K562 treated with DMSO at 1 percent for 48 hours (cell line): ENCODE measurements around the gene COPS8. TPM values are rescaled to one million over a fixed set of nuclear protein-coding genes. Genes with fewer than 3 reads are reported as not detected.

Experiments used
- total RNA-seq: library from RNA; unstranded; fragments of 300-600 nt; gene quantifications from 2 replicates; pipeline ENCODE4 v1.2.3, GENCODE V29; 2022; ENCODE audit warnings: low replicate concordance; ENCODE audit errors: extremely low read depth

COPS8 gene
- total RNA-seq: not detected in 2 replicates

DNA sequence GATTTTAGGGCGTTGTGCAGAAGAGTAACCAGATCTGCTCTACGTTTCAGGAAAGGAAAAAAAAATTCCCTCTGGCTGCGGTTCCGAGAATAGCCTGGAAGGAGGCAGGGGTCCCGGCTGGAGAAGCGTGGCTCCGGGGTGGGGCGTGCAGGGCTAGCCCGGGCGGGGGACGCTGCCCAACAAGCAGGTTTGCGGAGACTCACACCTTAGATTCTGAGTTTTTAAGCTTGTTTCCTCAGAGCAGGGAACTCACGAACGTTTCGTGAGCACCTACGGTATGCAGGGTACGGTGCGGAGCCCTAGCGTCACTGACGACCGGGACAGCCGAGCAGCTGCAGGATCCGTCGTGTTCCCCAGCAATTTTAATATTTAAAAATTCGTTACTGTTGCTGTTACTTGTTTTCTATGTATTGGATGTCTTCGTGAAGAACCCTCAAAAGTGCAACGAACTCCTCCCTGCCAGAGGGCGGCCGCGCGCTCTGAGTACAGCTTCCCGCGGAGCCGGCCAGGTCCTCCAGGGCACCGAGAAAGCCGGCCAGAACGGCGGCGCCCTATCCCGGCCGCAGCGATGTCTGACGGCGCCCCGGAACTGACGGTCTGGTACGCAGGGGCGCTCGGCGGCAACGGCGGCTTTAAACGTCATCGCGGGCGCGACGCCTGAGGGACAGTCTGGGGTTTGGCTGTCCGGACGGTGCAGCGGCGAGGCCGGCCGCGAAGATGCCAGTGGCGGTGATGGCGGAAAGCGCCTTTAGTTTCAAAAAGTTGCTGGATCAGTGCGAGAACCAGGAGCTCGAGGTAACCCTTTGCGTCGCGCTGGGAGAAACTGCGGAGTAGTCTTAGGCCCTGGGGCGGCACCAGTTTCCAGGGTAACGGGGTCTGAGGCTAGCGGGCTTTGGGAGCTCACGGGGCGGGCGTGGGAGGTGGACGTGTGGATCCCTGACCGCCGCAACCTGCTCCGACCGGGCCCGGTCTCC is at the start of gene COPS8:
Gene COPS8 (plus strand): TSS at position 642 of the 974 bp plus-strand sequence. CDS start 76 bp downstream, at position 718.

